PC-9 (cell line): ENCODE measurements around the gene NPIPB2. TPM values are rescaled to one million over a fixed set of nuclear protein-coding genes. Genes with fewer than 3 reads are reported as not detected.

ENCODE experiments used
- BruUV-seq: library from RNA; stranded (reverse); fragments of 400-500 nt; replicated peaks from 2 replicates; lab custom pipeline; 2021; lab: Mats Ljungman, UMichigan
- CTCF ChIA-PET: fragments of 300-600 bp; sonication (Branson Sonifier 250); formaldehyde crosslinking; loops from one replicate; lab custom pipeline; 2022; ENCODE audit warnings: antibody characterized with exemption; lab: Charles Lee
- POLR2A ChIA-PET: fragments of 300-600 bp; sonication (Branson Sonifier 250); formaldehyde crosslinking; loops from one replicate; lab custom pipeline; 2022; ENCODE audit warnings: antibody characterized with exemption; ENCODE audit not compliant: unreplicated experiment; lab: Charles Lee
- DNase-seq, 2 experiments: peaks; one replicate each; pipeline versions ENCODE4 v3.0.0 to v3.0.0-alpha.2; 2015 to 2022; ENCODE audit warnings: mixed read lengths in 1 of 2
- H2AFZ ChIP-seq: fragments of 200-600 bp; sonication (generic); 2 replicates; pipeline ENCODE4 v1.8.1; 2017; ENCODE audit warnings: antibody characterized with exemption
- H3F3A ChIP-seq: fragments of 200-600 bp; sonication (generic); 2 replicates; pipeline ENCODE4 v1.8.1; 2017; ENCODE audit warnings: antibody characterized with exemption, mild to moderate bottlenecking, low read depth; ENCODE audit not compliant: insufficient read depth
- H3K27ac ChIP-seq: fragments of 200-600 bp; sonication (generic); 2 replicates; pipeline ENCODE4 v1.6.1; 2016; ENCODE audit warnings: mixed run types
- H3K27me3 ChIP-seq: fragments of 200-600 bp; sonication (generic); 2 replicates; pipeline ENCODE4 v1.6.1; 2016; ENCODE audit warnings: low read depth, mixed run types; ENCODE audit not compliant: insufficient read depth
- H3K36me3 ChIP-seq: fragments of 200-600 bp; sonication (generic); 2 replicates; pipeline ENCODE4 v1.6.1; 2016; ENCODE audit warnings: low read depth, mixed run types
- H3K4me1 ChIP-seq: fragments of 200-600 bp; sonication (generic); replicated peaks from 2 replicates; pipeline ENCODE4 v1.6.1; 2016; ENCODE audit warnings: mixed run types; ENCODE audit not compliant: insufficient read depth
- H3K4me2 ChIP-seq: fragments of 200-600 bp; sonication (generic); 2 replicates; pipeline ENCODE4 v1.6.1; 2017; ENCODE audit warnings: mixed run types
- H3K4me3 ChIP-seq: fragments of 200-600 bp; sonication (generic); 2 replicates; pipeline ENCODE4 v1.6.1; 2016; ENCODE audit warnings: mixed run types
- H3K79me2 ChIP-seq: fragments of 200-600 bp; sonication (generic); 2 replicates; pipeline ENCODE4 v1.6.1; 2017; ENCODE audit warnings: low read depth, mixed run types
- H3K9me2 ChIP-seq: fragments of 200-600 bp; sonication (generic); 2 replicates; pipeline ENCODE4 v1.8.1; 2017; ENCODE audit warnings: mild to moderate bottlenecking; ENCODE audit not compliant: insufficient read depth
- H3K9me3 ChIP-seq: fragments of 200-600 bp; sonication (generic); 2 replicates; pipeline ENCODE4 v1.8.1; 2016; ENCODE audit warnings: low read depth; ENCODE audit not compliant: insufficient read depth
- H4K20me1 ChIP-seq: fragments of 200-600 bp; sonication (generic); 2 replicates; pipeline ENCODE4 v1.8.1; 2017; ENCODE audit not compliant: insufficient read depth
- EZH2 ChIP-seq: fragments of 200-600 bp; sonication (generic); IDR thresholded peaks from 2 replicates; pipeline ENCODE4 v1.8.0; 2017; ENCODE audit warnings: antibody characterized with exemption, low read depth
- intact Hi-C: fragments of 100-400 bp; cut with micrococcal nuclease; formaldehyde crosslinking; loops from one replicate; pipeline ENCODE4 v1.10.0; 2022; ENCODE audit not compliant: unreplicated experiment
- total RNA-seq: library from RNA; stranded (reverse); gene quantifications from 2 replicates; pipeline ENCODE4 v1.2.3, GENCODE V29; 2021
- TF ChIP-seq, protein P1 (sequence below): fragments of 200-600 bp; sonication (generic); conservative IDR thresholded peaks from 2 replicates; pipeline ENCODE4 v1.6.1; 2017; ENCODE audit warnings: mixed run types, antibody characterized with exemption, mild to moderate bottlenecking, moderate library complexity

Gene NPIPB2
- total RNA-seq, 1 experiment from 2014 or later = 43.3 TPM

DNA sequence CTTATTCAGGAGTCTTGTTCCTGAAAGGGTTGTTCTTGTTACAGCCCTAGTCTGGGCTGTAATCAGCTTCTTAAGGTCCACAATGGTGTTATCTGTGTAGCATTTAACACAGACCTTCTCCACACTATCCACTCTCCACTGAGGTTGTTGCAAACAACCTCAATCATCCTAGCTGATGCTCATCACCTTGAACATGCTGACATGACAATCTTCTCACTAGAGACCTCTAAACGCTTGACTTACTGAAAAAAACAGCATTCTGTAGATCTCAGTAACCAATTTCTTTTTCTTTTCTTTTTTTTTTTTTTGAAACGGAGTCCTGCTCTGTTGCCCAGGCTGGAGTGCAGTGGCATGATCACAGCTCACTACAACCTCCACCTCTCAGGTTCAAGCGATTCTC, 26.7 kb upstream of the NPIPB2 start:
- no TSS peak for BruUV-seq
- no peak for TF ChIP-seq EZH2
- TF ChIP-seq, protein P1, sequence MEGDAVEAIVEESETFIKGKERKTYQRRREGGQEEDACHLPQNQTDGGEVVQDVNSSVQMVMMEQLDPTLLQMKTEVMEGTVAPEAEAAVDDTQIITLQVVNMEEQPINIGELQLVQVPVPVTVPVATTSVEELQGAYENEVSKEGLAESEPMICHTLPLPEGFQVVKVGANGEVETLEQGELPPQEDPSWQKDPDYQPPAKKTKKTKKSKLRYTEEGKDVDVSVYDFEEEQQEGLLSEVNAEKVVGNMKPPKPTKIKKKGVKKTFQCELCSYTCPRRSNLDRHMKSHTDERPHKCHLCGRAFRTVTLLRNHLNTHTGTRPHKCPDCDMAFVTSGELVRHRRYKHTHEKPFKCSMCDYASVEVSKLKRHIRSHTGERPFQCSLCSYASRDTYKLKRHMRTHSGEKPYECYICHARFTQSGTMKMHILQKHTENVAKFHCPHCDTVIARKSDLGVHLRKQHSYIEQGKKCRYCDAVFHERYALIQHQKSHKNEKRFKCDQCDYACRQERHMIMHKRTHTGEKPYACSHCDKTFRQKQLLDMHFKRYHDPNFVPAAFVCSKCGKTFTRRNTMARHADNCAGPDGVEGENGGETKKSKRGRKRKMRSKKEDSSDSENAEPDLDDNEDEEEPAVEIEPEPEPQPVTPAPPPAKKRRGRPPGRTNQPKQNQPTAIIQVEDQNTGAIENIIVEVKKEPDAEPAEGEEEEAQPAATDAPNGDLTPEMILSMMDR = no peak

GRCh38 chr16:11967195-11967911, 25.5 kb upstream of the NPIPB2 start:
- no peaks in the 10 kb centered on the region for H4K20me1 ChIP-seq

More for the DNA sequence above, 26.7 kb upstream of the NPIPB2 start:
- 0 out of 2 replicates have a peak, but pooled peaks cover 6% of the 10 kb centered on the region for H3K4me1 ChIP-seq
- H3K36me3 ChIP-seq = no peaks in the 10 kb centered on the region
- H2AFZ ChIP-seq = no peak overlapping the region
- H3K4me2 ChIP-seq = no peak overlapping the region
- intact Hi-C loops = no loop called here
- no peaks in the 10 kb centered on the region for H3K9me2 ChIP-seq
- H3K9me3 ChIP-seq = no peaks in the 10 kb centered on the region
- no peaks in the 10 kb centered on the region for H3K27me3 ChIP-seq
- CTCF ChIA-PET = no interaction called here
- no peak for DNase-seq
- POLR2A ChIA-PET = no interaction called here
- H3F3A ChIP-seq = peaks cover 8% of the 10 kb centered on the region
- H4K20me1 ChIP-seq = no peaks in the 10 kb centered on the region
- H3K27ac ChIP-seq = no peak overlapping the region
- 0 out of 2 replicates have a peak, but pooled peaks cover 4% of the 10 kb centered on the region for H3K79me2 ChIP-seq
- H3K4me3 ChIP-seq = no peak overlapping the region

DNA sequence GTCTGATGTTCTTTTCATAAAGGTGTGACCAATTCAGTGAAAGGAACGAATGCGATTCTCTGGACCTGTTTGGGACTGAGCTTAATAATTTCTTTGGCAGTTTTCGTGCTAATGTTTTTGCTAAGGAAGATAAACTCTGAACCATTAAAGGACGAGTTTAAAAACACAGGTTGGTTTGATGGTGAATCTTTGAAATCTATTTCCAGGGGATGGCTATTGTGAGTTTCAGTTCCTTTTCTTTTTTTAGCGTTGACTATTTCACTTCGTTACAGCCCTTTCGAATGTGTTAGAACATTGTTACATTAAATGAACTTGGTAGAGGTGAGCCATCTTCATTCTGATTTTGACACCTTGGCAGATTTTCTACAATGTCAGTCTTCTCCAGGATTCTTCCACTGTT, 24.3 kb upstream of the NPIPB2 start:
- ChIA-PET CTCF (interaction anchor here (0.6 kb wide), 1 partner anchor 54 kb away, joined by 6 read pairs; no protein-coding TSS in a partner anchor), POLR2A (interaction anchor here (0.6 to 0.7 kb wide), 3 partner anchors 288 to 869 kb away, joined by 4 to 8 read pairs (median 4); no protein-coding TSS in a partner anchor)
- DNase-seq = no peak
- Histone ChIP-seq H3K79me2 (no peaks in the 10 kb centered on the region), H3K9me2 (no peaks in the 10 kb centered on the region), H3F3A (peaks cover 5% of the 10 kb centered on the region; the same call in 1 of the 2 replicates), H3K36me3 (no peaks in the 10 kb centered on the region), H3K9me3 (no peaks in the 10 kb centered on the region), H3K4me2 (no peak overlapping the region), H3K27me3 (no peaks in the 10 kb centered on the region), H2AFZ (no peak overlapping the region), H3K4me3 (no peak overlapping the region), H4K20me1 (no peaks in the 10 kb centered on the region), H3K4me1 (no peaks in the 10 kb centered on the region), H3K27ac (no peak overlapping the region)
- intact Hi-C loops = no loop called here
- no TSS peak for BruUV-seq
- TF ChIP-seq, protein P1 = no peak
- TF ChIP-seq EZH2 = no peak

More at GRCh38 chr16:11967195-11967911, 25.5 kb upstream of the NPIPB2 start:
- Histone ChIP-seq H3K9me3 (no peaks in the 10 kb centered on the region), H3K4me1 (no peaks in the 10 kb centered on the region), H3F3A (peaks cover 5% of the 10 kb centered on the region; the same call in 1 of the 2 replicates), H3K4me3 (no peak overlapping the region), H3K9me2 (no peaks in the 10 kb centered on the region), H3K4me2 (no peak overlapping the region), H3K27ac (no peak overlapping the region), H3K36me3 (no peaks in the 10 kb centered on the region), H3K79me2 (0 out of 2 replicates have a peak, but pooled peaks cover 2% of the 10 kb centered on the region), H3K27me3 (no peaks in the 10 kb centered on the region), H2AFZ (no peak overlapping the region)
- BruUV-seq = no TSS peak
- ChIA-PET POLR2A (interaction anchor here (0.6 kb wide), 1 partner anchor 64 kb away, joined by 6 read pairs; no protein-coding TSS in a partner anchor), CTCF (interaction anchor here (0.7 kb wide), 1 partner anchor 78 kb away, joined by 16 read pairs; no protein-coding TSS in a partner anchor)
- DNase-seq = no peak
- no peak for TF ChIP-seq EZH2
- TF ChIP-seq, protein P1 = no peak
- intact Hi-C loops = no loop called here
